ENCODE results near the gene PIEZO1. TPM values are rescaled to one million over a fixed set of nuclear protein-coding genes. Genes with fewer than 3 reads are reported as not detected.

Gene PIEZO1
- total RNA-seq, 2 donors from 2014 or later: 55.7 to 128 TPM

DNA sequence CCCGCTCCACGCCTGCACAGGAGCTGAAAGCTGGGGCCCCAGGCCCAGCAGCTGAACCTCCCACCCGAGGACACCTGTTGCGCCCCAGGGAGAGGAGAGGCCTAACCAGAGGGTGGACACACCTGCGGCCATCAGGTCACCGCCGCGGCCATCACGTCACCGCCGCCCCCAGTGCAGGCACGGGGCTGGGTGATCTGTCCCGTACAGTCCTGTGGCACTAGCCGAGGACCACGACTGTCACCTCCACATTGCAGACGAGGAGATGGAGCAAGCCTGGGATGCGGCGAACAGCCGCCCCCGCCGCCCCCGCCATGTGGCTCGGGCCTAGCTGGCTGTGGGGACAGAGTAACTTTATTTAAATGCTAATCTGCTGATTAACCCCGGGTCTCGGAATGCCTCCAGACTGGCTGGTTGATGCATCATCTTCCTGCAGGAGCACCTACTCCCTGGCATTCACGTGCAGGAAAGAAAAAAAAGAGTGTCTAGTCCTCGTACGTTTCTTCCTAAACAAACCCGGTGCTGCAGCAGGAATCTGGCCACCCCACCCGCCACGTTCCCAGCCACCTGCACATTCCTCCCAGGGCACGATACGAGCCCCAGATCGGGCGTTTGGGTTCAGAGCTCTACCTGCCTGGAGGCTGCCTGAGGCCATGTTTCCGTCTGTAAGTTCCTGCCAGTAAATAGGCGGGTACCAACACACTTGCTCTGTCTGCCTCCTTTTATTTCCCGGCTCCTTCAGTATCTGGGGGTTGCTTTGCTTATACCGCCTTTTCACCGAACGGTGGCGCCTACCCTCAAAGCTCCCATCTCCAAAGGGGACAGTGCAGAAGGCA lies 29.9 kb downstream of the PIEZO1 start:
- no peaks in the 10 kb centered on the region for H3K9me3 Mint-ChIP-seq
- DNase-seq (ENCODE audit: low spot score in 2 of 2): no peak

GRCh38 chr16:88754109-88754911 lies 30.7 kb downstream of the PIEZO1 start:
- DNase-seq (ENCODE audit: low spot score in 2 of 2) (no peak), ATAC-seq (no peak)
- no peaks in the 10 kb centered on the region for H3K36me3 Mint-ChIP-seq
- H3K27ac Mint-ChIP-seq: no peak overlapping the region
- H3K9me3 Mint-ChIP-seq: no peaks in the 10 kb centered on the region

More for the DNA sequence above, 29.9 kb downstream of the PIEZO1 start:
- no peak overlapping the region for H3K27ac Mint-ChIP-seq
- H3K36me3 Mint-ChIP-seq: no peaks in the 10 kb centered on the region
- no peak for ATAC-seq

- DNase-seq (ENCODE audit: low spot score in 2 of 2): no peak
- no peaks in the 10 kb centered on the region for H3K36me3 Mint-ChIP-seq
- no peaks in the 10 kb centered on the region for H3K9me3 Mint-ChIP-seq
- no peak for ATAC-seq
- H3K27ac Mint-ChIP-seq: no peak overlapping the region
Observed at GRCh38 chr16:88753602-88754001, 31.4 kb downstream of the PIEZO1 start.

GRCh38 chr16:88753191-88753590 lies 31.8 kb downstream of the PIEZO1 start:
- Mint-ChIP-seq H3K36me3 (no peaks in the 10 kb centered on the region), H3K27ac (no peak overlapping the region), H3K9me3 (no peaks in the 10 kb centered on the region)
- no peak for DNase-seq (ENCODE audit: low spot score in 2 of 2)
- ATAC-seq: no peak

DNA sequence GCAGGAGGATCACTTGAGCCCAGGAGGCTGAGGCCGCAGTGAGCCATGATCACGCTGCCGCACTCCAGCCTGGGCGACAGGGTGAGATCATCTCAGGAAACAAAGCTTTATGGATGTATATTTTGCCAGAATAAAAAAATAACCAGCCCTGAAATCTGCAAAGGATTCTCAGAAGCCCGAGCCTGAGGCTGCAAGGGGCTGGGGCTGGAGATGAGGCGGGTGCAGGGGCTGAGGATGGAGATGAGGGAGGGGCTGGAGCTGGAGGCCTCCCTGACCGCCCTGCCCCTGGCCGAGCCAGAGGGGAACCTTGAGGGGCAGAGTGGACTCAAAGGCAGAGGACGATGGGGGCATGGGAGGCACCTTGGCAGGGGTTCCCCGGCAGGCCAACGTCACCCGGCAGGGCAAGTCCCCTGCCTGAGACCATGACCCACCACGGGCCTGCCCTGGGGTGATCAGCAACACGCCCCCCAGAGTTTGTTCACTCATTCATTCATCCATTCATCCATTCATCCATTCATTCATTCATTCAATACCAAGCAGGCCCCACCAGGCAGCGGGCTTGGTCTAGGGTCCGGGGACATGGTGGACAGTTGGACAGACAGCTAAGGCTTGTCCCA lies 32.5 kb downstream of the PIEZO1 start:
- H3K36me3 Mint-ChIP-seq: no peaks in the 10 kb centered on the region
- peak overlapping the region in 1 of 2 donors; percentile 14 for H3K27ac Mint-ChIP-seq
- ATAC-seq (no peak), DNase-seq (ENCODE audit: low spot score in 2 of 2) (no peak)
- H3K9me3 Mint-ChIP-seq: no peaks in the 10 kb centered on the region

DNA sequence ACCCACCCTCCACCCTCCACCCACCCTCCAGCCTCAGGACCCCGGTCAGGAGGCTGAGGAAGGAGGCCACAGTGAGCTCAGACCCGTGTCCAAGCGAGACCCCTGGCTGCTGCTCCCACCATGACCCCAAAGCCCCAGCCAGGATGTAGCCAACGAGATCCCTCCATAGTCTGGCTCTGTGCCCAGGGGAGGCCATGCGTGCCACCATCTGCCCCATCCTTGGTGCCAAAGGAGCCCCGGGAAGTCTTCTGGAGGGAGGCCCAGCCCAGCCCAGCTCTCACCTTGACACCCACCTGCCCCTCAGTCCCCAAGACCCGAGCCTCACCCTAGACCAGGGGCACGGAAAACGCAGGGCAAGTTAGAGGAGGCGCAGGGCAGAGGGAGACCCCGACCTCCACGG lies 34.2 kb downstream of the PIEZO1 start:
- H3K9me3 Mint-ChIP-seq: no peaks in the 10 kb centered on the region
- H3K36me3 Mint-ChIP-seq: no peaks in the 10 kb centered on the region
- H3K27ac Mint-ChIP-seq: no peak overlapping the region
- ATAC-seq (no peak), DNase-seq (ENCODE audit: low spot score in 2 of 2) (no peak)

GRCh38 chr16:88749358-88749757 lies 35.7 kb downstream of the PIEZO1 start:
- Mint-ChIP-seq H3K9me3 (no peaks in the 10 kb centered on the region), H3K36me3 (no peaks in the 10 kb centered on the region), H3K27ac (no peak overlapping the region)
- ATAC-seq (no peak), DNase-seq (ENCODE audit: low spot score in 2 of 2) (no peak)

DNA sequence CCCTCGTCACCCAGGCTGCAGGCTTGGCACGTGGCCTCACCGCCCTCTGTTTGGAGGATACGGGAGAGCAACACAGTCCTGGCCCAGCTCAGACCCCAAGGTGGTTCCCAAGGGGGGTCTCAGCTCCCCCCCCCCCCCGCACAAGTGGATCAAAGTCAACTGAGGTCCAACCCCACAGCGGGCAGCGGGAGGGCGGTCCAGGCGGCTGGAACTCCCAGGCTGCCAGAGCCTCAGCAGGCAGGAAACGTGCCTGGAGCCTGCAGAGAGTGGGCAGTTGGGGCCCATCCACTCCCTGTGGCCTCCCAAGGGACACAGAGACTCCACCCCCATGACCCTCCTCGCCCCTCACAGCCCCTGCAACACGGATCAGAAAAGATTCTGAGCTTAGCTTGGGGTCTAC lies 36.7 kb downstream of the PIEZO1 start:
- ATAC-seq: no peak
- Mint-ChIP-seq H3K9me3 (no peaks in the 10 kb centered on the region), H3K27ac (no peak overlapping the region), H3K36me3 (no peaks in the 10 kb centered on the region)
- no peak for DNase-seq (ENCODE audit: low spot score in 2 of 2)

DNA sequence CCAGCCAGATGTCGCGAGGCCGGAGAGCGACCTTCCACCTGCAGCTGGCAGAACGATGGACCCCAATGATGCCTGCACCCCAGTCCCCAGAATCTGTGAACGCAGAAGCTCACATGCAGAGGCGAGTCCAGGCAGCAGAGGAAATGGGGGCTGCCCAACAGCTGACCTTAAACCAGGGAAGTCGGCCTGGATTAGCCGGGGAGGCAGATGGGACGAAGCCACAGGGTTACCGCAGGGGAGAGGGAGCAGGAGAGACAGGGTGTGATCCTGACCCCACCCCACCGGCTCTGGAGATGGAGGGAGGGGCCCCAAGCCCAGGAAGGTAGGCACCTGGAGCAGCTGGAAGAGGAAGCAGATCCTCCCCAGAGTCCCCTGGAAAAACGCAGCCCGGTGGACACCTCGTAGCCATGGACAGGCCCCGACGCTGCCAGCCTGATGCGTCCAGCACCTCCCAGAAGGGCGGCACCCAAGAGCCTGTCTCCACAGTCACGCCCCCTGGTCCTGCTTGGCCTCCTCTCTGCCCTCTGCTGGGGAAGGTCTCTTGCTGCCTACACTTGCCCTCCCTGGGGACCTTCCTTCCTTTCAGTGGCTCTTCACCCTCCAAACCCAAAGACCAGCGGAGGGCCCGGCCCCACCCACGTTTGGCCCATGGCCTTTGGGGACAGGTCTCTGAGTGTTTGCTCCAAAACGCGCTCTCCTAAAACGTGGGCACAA lies 37.3 kb downstream of the PIEZO1 start:
- H3K27ac Mint-ChIP-seq: peak overlapping the region in 1 of 2 donors; percentile 60
- peak in 1 of 2 donors; percentile 55 for DNase-seq (ENCODE audit: low spot score in 2 of 2)

GRCh38 chr16:88746506-88746905 lies 38.5 kb downstream of the PIEZO1 start:
- ATAC-seq (no peak), DNase-seq (ENCODE audit: low spot score in 2 of 2) (no peak)
- Mint-ChIP-seq H3K27ac (no peak overlapping the region), H3K36me3 (no peaks in the 10 kb centered on the region), H3K9me3 (no peaks in the 10 kb centered on the region)

More for the DNA sequence above, 37.3 kb downstream of the PIEZO1 start:
- Mint-ChIP-seq H3K9me3 (no peaks in the 10 kb centered on the region), H3K36me3 (no peaks in the 10 kb centered on the region)
- ATAC-seq: peak in 1 of 2 donors; percentile 60

GRCh38 chr16:88744577-88745521 lies 40.2 kb downstream of the PIEZO1 start:
- H3K27ac Mint-ChIP-seq: no peak overlapping the region

GRCh38 chr16:88743693-88744576 lies 41.1 kb downstream of the PIEZO1 start:
- Mint-ChIP-seq H3K9me3 (no peaks in the 10 kb centered on the region), H3K36me3 (no peaks in the 10 kb centered on the region), H3K27ac (no peak overlapping the region)
- DNase-seq (ENCODE audit: low spot score in 2 of 2) (peak; percentile 75 to 82), ATAC-seq (peak; percentile 41 to 60)

More at GRCh38 chr16:88744577-88745521, 40.2 kb downstream of the PIEZO1 start:
- Mint-ChIP-seq H3K9me3 (no peaks in the 10 kb centered on the region), H3K36me3 (no peaks in the 10 kb centered on the region)
- ATAC-seq: peak; percentile 2 to 6
- DNase-seq (ENCODE audit: low spot score in 2 of 2): no peak

DNA sequence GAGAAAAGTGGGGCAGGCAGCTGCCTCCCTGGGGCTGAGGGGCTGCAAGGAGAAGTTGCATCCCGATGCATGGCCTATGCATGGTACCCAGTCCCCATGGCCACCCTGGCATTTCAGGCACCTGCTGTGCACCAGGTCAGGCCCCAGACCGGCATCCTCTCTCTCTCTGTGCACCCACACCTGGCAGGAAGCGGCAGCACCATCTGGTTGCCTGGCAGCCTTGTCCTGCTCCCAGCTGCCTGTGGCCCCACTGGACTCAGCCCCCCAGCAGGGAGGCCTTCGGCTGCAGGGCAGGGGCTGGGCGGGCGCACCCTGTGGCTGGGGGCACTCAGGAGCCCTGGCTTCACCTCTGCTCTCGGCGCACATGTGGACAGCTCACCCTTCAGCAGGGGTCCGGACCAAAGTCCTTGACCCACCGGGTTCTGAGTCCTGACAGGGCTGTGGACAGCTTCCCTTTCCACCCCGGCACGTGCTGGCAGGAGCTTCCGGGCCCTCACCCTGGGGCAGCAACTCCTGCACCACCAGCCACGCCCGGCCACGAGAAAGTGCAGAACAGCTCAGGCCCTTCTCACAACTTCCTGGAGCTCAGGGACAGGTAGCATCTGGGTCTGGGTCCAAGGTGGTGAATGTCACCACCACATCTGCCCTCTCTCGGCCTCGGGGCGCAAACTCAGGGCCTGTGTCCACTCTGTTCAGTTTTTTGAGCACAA lies 42.0 kb downstream of the PIEZO1 start:
- no peaks in the 10 kb centered on the region for H3K36me3 Mint-ChIP-seq
- ATAC-seq: no peak
- DNase-seq (ENCODE audit: low spot score in 2 of 2): no peak
- no peak overlapping the region for H3K27ac Mint-ChIP-seq
- no peaks in the 10 kb centered on the region for H3K9me3 Mint-ChIP-seq

DNA sequence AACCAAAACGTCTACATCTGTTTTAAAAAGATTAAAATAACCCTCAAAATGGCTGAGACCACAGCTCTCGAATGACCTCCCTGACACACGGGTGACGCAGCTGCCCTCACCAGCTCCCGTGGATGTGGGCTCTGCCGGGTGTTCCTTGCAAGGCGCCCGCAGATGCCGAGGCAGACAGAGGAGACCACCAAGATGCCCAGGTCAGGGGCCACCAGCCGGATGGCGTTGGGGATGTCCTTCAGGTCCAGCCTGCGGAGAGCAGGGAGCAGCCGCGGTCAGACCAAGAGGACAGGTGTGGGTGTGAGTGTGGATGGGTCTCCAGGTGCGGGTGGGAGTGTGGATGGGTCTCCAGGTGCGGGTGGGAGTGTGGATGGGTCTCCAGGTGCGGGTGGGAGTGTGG lies 43.7 kb downstream of the PIEZO1 start:
- Mint-ChIP-seq H3K36me3 (no peaks in the 10 kb centered on the region), H3K27ac (no peak overlapping the region), H3K9me3 (no peaks in the 10 kb centered on the region)
- no peak for DNase-seq (ENCODE audit: low spot score in 2 of 2)
- no peak for ATAC-seq
